Forelimb muscle (tissue), 1 donor: ENCODE measurements around the gene C5orf52. TPM values are rescaled to one million over a fixed set of nuclear protein-coding genes. Genes with fewer than 3 reads are reported as not detected.
A peak's percentile ranks its signal among the peaks of the same experiment; 100 is the strongest.
"Not testable (repeated sequence)": the region's sequence is repeated elsewhere in the genome, so short reads cannot be mapped to it uniquely, and the experiment has no call there.

Source experiments
- DNase-seq: peaks from one replicate; pipeline ENCODE4 v3.0.0-alpha.2; 2013; ENCODE audit warnings: low read depth
- polyA plus RNA-seq: library from polyadenylated mRNA; unstranded; fragments of 120-200 nt; gene quantifications from one replicate; pipeline ENCODE4 v1.2.1, GENCODE V29; 2013; ENCODE audit not compliant: insufficient read length

C5orf52 gene
- not detected for polyA plus RNA-seq

DNA sequence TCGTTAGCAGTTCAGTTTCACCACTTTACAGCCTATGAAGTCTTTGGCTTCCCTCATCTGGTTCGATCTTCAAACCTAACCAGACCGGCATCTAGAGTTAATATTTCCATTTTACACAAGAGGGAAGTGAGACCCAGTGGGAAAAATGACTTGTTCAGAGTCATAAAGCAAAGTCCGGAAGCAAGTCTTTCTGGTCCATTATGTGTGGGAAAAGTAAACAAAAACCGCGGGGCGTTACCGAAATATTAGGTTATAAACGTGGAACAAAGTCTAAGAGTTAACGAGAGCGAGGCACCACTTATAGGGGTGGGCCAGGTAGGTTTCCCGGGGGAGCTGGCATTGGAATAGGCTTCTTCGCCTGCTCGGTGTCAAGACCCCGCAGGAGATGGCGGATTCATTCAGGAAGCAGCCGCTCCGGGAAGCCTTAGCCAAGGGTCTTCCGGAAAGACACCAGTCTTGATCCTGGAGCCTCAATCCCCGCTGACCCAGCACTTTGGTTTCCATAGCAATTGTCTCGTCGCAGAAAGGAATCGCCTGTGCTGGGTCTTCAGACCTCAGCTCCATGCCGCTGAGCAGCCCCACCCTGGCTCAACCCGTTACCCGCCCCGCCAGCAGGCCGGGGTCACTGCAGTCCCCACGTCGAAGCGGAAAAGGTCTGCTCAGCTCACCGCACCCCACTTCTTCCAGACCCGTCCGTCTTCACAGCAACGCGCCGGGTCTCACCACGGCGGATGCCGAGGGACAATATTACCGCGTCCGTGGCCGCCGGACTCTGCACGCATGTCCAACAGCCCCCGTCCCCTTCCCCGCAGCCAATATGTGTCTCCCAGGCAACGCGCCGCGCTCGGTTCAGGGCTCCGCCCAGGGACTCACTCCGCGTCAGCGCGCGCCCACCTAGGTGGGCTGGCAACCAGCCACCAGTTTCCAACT, at the start of gene C5orf52:
TSS of gene C5orf52 (plus strand) at position 872 of the 930 bp plus-strand sequence. CDS start 82 bp downstream, outside the sequence.
- peak; percentile 38 for DNase-seq

DNA sequence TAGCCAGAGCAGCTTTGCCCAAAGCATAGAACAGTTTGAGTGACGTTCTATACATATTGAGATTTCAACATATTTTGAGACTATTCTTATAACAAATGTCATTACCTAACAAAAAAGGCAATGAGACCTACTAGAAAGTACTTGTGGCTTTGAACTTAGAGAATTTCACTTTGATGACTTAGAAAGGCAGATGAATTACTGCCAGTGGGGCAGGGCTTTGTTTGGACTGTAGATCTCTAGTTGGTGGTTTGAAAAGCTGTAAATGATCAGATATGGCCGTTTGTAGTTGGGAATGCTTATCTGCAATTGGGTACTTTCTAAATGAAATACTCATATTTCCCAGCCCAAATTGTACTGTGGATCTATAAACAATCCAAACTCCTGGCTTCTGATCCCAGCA, 47.2 kb upstream of the C5orf52 start:
- no peak for DNase-seq

DNA sequence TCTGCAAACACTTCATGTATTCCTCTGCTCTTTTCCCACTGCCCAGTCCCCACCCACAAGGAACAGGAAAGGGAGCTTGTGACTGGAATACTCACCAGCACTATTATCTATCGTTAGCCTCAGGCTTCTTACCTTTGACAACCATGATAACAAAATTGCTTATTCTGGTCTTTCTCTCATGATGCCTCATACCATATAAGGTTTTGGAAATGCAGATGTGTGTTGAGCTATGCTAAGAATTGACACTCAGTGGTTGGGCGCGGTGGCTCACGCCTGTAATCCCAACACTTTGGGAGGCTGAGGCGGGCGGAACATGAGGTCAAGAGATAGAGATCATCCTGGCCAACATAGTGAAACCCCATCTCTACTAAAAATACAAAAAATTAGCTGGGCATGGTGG, 44.5 kb upstream of the C5orf52 start:
- no peak for DNase-seq

DNA sequence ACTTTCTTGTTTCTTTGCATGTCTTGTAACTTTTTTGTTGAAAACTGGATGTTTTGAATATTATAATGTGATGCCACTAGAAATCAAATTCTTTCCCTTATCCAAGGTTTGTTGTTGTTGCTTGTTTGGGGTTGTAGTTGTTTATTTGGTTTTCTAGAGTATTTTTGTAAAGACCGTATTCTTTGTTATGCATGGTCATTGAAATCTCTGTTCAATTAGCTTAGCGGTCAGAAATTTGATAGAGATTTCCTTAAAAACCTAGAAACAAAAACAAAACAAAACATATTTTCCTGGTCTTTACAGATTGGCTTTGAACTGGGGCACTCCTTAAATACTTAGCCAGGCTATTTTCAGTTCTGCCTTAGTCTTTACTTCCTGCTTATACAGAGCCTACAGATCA, 41.0 kb upstream of the C5orf52 start:
- no peak for DNase-seq

DNA sequence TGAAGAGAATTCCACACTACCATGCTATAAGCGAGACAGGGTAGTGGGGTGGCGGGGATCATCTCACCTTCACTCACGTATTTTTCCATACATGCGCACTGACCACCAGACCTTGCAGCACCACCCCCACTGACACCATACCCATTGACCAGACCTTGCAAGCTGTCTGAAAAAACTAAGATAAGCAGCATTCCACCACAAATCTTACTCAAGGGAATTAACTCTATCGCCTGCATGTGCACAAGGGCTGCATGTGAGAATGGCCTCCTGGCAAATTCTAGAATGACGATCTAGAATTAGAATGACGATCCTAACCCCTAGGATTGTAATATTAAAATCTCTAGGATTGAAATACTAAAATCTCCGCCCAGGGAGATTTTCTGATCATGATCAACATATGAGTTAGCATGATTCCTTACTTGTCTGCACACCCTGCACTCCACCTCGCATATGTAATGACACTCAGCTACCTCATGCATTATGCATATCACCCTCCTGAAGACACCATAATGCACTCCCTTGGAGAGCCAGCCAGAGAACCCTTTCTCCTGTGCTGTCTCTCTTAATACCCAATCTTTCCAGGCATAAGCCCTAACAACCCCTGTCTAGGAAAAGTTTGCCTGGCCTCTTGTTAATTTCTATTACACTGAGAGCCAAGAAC, 30.8 kb upstream of the C5orf52 start:
- no peak for DNase-seq

DNA sequence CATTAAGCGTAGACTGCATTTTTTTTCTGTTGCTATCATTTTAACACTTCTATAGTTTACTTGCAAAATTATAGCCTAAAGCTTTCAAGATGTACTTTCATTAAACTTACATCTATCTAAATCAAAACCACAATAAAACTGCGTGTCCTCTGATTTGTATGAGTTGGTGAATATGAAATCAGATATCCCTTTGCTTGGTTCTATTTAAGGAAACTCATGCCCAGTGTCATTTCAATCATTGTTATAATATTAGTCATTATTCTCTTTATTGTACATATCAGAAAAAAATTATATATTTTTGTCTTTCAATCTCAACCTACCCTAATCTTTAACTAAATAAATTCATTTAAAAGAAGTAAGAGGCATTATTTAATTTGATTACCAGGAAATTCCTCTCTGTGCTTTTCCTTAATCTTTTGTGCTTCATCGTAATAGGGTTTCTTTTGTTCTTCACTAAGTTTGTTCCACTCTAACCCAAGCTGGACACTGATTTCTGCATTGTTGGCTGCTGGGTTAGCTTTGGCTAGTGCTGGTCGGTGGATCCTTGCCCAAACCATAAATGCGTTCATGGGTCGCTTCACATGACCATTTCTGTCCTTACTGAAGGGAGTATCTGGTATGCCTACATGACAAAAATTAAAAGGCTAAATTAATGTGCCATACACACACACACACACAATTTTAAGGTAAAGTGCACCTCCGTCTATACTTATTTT, 22.9 kb upstream of the C5orf52 start:
- no peak for DNase-seq

DNA sequence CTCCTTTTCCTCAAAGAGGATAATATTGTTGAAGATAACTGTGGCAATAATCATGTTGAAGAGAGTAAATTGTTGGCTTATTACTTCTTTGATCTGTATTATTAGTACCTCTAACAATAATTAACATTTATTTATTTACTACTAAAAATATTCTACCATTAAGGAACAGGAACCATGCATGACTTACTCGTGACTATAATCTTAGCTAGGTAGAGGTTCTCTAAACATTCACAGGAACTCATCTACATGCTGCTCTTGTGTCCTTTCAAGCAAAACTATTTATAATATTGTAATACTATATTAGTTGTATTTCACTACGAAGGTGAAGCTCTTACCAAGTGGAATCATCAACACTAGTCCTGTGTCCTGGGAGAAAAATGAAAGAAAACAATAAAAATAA, 22.2 kb upstream of the C5orf52 start:
- DNase-seq: no peak

DNA sequence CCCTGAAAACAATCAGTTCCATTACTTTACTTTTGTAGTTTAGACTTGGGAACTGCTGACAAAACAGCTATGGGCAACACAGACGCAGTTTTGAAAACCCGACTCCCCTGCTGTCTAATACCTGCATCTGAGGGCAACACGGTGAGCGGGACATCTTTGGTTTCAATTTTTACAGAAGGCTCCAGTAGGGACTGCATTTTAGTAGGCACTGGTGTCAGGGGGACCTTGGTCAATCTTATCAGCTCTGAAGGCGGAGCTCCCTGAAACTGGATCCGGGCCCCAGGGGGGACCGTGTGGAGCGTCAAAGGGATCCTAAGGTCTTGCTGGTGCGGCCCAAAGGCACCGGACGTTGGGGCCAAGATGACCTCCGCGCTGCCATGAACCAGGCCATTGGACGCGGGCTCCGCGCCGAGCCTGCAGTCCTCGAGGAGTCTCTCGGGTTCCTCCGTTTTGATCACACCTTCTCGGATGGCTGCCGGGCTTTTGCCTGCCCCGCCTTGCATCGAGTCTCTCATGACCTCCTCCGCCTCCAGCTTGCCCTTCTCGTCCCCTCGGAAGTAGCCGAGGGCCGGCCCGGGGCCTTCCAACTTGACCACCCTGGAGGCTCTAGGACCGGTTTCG, 20.2 kb upstream of the C5orf52 start:
- no peak for DNase-seq

DNA sequence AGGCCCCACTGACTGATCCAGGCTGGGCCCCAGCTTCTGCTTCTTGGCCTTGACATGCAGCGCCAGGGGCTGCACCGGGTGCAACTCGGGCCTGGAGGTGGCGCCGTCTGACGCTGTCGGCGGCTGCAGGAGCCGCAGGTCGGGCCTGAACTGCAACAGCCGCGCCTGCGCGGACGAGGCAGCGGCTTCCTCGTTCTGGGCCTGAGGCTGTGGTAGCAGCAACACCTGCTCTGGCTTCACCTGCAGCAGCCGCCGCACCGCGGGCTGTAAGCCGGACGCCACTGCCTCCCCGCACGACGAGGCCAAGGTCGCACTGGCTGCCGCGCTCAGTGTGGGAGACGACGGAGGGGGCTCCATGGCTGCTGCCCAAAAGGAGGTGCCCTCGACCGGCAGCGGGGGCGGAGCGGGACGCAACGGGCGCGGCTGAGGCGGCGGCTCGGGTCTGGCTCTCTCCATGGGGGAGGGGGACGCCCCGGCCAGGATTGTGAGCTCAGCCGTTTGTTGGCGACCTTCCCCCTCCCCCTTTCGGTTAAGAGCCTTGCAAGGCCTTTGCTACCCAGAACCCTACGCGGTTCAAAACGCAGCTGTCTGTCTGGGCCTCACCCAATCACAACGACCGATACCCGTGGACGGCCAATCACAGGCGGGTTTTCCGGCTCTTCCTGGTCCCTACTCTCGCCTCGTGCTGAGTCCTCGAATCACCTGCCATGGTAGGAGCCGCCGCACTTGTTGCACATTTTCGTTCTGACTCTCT, 19.5 kb upstream of the C5orf52 start:
- no peak for DNase-seq

DNA sequence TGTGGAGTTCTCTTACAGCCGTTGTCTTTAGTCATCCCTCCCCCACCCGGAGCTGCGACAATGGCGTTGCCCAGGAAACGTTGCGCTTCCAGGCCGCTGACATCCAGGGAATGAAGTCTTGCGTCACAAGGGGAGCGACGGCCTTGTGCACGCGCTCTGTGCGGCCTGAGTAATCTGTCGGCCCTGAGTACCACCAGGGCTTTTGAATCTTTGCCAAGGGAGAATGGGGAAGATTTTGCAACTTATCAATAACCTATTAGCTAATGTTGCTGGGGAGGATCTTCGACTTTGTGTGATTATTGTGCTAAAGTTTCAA, 19.0 kb upstream of the C5orf52 start, which contains the start of gene SOX30:
TSS of gene SOX30 (minus strand) at position 62 of the 316 bp plus-strand sequence. CDS start 360 bp downstream, outside the sequence.
- no peak for DNase-seq

DNA sequence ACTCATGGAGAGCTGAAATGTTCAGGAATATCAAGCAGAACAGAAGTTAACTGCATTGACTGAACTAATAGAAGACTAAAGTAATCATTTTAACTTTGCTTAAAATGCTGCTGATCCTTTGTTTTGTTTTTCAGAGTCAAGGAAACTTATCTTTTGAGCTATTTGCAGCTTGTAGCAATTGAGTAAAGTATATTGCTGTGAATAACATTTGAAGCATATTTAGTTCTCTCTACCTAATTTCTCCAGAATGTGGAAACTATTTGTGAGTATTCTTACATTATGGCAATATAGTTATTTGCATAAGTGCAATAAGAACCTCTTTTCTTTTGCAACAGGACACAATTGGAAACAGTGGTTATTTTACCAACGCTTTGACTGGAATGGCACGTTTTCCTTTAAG, 13.8 kb upstream of the C5orf52 start:
- DNase-seq: no peak

DNA sequence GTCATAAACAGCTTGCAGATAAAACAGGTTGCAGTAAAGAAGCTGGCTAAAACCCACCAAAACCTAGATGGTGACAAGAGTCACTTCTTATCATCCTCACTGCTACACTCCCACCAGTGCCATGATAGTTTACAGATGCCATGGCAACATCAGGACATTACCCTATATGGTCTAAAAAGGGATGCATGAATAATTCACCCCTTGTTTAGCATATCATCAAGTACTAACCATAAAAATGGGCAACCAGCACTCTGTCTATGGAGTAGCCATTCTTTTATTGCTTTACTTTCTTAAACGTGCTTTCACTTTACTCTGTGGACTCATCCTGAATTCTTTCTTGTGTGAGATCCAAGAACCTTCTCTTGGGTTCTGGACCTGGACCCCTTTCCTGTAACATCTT, 12.4 kb upstream of the C5orf52 start:
- no peak for DNase-seq

DNA sequence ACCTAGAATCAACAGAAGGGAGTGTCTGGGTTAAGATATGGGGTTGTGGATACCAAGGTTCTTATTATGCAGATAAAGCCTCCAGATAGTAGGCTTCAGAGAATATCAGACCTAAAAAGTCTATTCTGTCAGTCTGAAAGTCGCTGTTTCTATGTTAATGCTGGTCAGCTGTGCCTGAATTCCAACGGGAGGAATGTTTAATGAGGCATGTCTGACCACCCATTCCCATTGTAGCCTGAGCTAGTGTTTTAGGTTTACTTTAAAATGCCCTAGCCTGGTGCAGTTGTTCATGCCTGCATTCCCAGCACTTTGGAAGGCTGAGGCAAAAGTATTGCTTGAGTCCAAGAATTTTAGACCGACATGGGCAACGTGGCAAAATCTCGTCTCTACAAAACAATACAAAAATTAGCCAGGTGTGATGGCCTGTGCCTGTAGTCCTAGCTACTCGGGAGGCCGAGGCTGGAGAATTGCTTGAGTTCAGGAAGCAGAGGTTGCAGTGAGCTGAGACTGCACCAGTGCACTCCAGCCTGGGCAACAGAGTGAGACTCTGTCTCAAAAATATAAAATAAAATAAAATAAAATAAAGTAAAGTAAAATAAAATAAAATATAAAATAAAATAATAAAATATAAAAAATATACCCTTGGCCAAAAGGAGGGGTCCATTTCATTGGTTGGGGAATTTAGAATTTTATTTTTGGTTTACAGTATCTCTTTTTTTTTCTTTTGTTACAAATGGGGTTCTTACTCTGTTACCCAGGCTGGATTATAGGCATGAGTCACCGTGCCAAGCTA, 11.3 kb upstream of the C5orf52 start:
- DNase-seq: no peak

DNA sequence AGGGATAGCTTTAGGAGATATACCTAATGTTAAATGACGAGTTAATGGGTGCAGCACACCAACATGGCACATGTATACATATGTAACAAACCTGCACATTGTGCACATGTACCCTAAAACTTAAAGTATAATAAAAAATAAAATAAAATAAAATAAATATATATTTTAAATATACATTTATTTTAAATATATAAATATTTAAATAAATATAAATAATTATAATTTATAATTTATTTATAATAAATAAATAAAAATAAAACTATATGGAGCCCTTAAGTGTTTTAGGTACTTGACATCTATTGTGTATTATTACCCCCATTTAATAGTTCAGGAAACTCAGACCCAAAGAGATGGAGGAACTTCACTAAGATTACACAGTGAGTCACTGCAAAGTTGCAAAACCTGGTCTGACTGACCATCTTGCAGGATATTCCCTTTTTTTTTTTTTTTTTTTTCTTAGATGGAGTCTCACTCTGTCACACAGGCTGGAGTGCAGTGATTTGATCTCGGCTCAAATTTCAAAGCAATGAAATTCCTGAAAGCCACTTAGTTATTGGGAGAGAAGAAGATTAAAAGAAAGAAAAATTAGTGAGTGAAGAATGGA, 5.8 kb upstream of the C5orf52 start:
- no peak for DNase-seq

DNA sequence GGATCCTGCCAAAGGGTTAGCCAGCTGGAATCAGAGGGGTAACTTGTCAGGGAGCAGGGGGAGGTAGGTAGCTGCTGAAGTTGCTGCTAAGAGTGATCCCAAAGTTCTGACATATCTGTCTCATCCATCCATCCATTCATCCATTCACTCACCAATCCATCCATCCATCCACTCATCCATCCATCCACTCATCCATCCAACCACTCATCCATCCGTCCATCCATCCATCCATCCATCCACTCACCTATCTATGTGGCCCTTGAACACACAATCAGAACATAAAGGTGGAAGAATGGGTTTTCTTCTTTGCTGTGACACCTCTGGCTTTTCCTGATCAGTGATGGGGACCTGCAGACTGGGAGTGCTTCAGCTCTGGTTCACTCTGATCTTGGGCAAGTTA, 3.0 kb upstream of the C5orf52 start:
- DNase-seq: no peak

DNA sequence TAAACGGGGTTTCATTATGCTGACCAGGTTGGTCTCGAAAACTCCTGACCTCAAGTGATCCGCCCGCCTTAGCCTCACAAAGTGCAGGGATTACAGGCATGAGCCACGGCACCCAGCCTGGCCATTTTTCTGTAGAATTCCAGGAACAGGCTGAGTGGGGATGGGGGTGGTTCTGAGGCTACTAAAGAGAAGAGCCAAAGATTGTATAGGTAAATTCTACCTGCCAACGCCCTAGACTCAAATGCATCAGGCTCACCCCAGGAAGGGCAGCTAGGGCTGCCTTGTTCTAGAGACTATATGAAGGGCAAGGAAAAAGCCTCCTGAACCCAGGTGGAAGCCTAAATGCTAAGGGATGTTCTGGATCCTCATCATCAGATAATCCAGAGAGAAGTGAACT, 1.6 kb upstream of the C5orf52 start:
- no peak for DNase-seq

DNA sequence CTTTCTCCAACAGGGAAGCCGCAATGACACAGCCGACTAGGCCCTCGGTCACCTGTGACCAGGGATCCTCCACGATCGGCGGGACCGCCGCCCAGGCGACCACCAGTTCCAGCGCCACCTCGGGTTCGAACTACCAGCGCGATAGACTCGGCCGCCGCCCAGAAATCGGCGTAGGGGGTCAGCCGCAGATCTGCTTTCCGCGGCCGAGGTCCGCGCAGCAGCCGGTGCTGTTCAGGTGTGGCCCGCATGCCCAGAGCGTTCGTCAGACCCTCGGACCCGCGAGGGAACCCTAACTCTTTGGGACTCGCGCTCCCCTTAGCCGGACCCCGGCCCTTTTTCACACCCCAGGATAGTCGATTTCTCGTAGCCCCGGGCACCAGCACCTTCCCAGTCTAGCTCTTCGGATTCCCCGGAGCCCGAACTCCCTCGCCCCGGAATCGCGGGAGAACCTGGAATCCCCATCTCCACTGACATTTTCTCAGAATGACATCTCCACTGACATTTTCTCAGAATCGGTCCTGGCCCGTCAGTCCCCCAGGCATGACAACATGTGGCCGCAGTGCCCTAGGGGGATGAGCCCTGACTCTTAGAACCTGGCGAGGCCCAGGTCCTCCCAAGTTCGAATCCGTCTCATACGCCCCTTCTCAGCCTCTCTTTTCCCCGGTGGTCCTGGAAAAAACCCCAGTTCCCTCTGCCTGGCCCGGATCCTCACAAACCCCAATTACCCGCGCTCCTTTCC, 428 bp downstream of the C5orf52 start:
- no peak for DNase-seq

DNA sequence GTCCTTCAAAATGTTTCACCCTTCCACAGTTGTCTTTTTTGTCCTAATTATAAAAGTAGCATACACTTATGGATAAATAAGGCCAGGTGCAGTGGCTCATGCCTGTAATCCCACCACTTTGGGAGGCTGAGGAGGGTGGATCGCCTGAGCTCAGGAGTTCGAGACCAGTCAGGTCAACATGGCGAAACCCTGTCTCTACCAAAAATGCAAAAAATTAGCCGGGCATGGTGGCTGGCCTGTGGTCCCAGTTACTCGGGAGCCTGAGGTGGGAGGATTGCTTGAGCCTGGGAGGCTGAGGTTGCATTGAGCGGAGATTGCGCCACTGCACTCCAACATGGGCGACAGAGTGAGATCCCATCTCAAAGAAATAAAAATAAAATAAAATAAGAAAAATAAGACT, 1.6 kb downstream of the C5orf52 start:
- DNase-seq: no peak

DNA sequence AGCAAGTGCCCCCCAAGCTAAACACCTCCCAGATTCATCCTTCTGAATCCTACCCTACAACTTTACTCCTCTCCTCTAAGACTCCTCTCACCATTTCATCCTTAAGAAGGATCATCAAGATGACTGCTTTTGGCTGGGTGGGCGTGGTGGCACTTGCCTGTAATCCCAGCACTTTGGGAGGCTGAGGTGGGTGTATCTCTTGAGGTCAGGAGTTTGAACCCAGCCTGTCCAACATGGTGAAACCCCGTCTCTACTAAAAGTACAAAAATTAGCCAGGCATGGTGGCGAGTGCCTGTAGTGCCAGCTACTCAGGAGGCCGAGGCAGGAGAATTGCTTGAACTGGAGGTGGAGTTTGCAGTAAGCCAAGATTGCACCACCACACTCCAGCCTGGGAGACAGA, 3.0 kb downstream of the C5orf52 start:
- not testable (repeated sequence) for DNase-seq
